GM18867 (cell line): ENCODE results near the gene GM2A.
"Not testable (repeated sequence)": the region's sequence is repeated elsewhere in the genome, so short reads cannot be mapped to it uniquely, and the experiment has no call there.

Experiments used
- ATAC-seq: cut with Tn5 transposase; IDR thresholded peaks from one replicate; pipeline ENCODE4 v1.9.1; 2021; ENCODE audit warnings: mild to moderate bottlenecking, moderate library complexity; ENCODE audit not compliant: unreplicated experiment

The GM2A gene

GRCh38 chr5:151284392-151284967 is 31.5 kb downstream of the GM2A start:
- no peak for ATAC-seq

- no peak for ATAC-seq
Observed at GRCh38 chr5:151285683-151286082, 32.7 kb downstream of the GM2A start.

DNA sequence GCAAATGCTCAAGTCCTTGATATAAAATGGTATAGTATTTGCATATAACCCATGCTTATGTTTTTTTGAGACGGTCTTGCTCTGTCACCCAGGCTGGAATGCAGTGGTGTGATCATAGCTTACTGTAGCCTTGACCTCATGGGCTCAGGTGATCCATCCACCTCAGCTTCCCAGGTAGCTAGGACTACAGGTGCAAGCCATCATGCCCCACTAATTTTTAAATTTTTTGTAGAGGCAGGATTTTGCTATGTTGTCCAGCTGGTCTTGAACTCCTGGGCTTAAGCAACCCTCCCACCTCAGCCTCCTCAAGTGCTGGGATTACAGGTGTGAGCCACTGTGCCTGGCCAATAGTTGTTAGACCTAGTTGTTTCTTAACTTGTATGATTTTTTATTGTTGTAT is 33.3 kb downstream of the GM2A start:
- no peak for ATAC-seq

DNA sequence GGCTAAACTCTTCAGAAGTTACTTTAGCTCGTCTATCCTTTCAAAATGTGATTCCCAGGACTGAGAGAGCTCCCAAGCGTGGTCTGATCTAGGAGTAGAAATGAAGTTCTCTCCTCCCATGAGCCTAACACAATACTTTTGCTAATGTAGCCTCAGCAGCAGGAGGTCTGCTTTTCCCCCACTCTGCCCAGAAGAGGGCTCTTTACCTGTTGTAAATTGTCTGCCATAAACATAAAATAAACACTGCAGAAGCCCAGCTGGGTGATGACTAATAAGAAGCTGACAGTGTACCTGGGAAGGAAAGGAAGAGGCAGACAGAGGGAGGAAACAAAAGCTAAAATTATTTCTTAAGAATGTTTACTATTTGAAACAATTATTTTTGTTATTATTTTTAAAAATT is 35.2 kb downstream of the GM2A start:
- peak; percentile 56 for ATAC-seq

- ATAC-seq, result no peak
Observed at GRCh38 chr5:151293624-151294023, 40.6 kb downstream of the GM2A start.

- ATAC-seq, result no peak
Observed at GRCh38 chr5:151295138-151295537, 42.2 kb downstream of the GM2A start.

GRCh38 chr5:151295791-151296477 is 42.9 kb downstream of the GM2A start:
- no peak for ATAC-seq

- no peak for ATAC-seq
Observed at GRCh38 chr5:151296478-151296830, 43.5 kb downstream of the GM2A start.

DNA sequence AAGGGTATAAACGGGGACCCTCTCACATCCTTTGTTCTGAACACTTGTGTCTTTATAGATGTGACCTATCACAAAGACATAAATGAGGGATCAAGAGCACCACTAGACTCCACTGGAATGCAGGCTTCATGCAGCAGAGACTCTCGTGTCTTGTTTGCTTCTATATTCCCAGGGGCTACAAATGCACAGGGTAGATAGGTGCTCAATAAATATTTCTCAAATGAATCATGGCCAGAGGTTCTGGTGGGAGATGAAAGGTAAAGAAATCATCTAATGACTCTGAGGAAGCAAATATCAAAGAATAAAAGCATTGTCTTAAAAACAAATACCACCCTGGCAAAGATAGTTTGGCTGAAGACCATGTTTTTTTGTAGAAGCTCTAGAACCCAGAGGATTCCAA is 44.0 kb downstream of the GM2A start:
- no peak for ATAC-seq

DNA sequence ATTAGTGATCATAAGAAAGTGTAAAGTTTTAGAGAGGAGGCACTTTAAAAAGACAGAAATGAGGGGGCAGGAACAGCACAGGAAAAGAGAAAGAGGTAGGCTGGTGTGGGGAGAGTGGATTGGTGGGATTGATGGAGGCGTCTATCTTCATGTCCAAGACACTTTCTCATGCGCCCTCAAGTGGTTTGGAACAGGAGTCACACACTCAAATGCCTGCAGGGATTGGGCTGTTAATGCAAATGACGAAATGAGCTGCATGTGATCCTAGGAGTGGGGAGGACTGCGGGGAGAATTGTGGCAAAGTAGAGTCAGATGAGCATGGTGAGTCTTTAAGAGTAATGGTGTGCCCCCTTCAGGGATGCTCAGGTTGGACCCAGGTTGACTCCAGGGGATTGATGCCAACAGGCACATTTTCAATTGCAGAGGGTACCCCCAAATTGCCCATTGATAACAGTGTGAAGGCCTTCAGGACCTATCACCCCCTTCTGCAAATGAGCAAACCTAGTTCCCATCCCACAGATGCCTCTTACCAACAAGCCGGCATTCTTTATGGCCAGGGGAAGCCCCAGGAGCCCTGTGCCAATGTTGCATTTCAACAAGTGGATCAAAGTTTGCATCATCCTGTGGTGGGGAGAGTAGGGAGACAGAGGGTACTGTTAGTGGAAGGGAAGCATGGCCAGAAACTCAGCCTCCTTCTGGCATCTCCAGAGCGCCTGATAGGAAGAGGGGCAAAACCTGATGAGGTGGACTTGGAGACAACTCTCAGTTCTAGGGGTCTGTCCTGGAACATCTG is 45.3 kb downstream of the GM2A start:
- no peak for ATAC-seq

- ATAC-seq, result no peak
Observed at GRCh38 chr5:151303666-151304065, 50.7 kb downstream of the GM2A start, which contains the start of gene SLC36A3. SLC36A3 (minus strand) TSS chr5:151303766; CDS start chr5:151303354, 412 bp downstream.

DNA sequence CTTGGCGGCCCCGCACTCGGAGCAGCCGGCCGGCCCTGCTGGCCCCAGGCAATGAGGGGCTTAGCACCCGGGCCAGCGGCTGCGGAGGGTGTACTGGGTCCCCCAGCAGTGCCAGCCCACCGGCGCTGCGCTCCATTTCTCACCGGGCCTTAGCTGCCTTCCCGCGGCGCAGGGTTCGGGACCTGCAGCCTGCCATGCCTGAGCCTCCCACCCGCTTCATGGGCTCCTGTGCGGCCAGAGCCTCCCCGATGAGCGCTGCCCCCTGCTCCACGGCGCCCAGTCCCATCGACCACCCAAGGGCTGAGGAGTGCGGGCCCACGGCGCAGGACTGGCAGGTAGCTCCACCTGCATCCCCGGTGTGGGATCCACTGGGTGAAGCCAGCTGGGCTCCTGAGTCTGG is 56.3 kb downstream of the GM2A start:
- not testable (repeated sequence) for ATAC-seq

DNA sequence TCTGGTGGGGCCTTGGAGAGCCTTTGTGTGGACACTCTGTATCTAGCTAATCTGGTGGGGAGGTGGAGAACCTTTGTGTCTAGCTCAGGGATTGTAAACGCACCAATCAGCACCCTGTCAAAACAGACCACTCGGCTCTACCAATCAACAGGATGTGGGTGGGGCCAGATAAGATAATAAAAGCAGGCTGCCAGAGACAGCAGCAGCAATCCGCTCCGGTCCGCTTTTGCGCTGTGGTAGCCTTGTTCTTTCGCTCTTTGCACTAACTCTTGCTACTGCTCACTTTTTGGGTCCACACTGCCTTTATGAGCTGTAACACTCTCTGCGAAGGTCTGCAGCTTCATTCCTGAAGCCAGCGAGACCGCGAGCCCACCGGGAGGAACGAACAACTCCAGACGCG is 56.8 kb downstream of the GM2A start:
- ATAC-seq, result not testable (repeated sequence)

GRCh38 chr5:151310932-151311331 is 57.9 kb downstream of the GM2A start:
- no peak for ATAC-seq

GRCh38 chr5:151312756-151313324 is 59.9 kb downstream of the GM2A start:
- no peak for ATAC-seq

- no peak for ATAC-seq
Observed at GRCh38 chr5:151313357-151313756, 60.4 kb downstream of the GM2A start.

DNA sequence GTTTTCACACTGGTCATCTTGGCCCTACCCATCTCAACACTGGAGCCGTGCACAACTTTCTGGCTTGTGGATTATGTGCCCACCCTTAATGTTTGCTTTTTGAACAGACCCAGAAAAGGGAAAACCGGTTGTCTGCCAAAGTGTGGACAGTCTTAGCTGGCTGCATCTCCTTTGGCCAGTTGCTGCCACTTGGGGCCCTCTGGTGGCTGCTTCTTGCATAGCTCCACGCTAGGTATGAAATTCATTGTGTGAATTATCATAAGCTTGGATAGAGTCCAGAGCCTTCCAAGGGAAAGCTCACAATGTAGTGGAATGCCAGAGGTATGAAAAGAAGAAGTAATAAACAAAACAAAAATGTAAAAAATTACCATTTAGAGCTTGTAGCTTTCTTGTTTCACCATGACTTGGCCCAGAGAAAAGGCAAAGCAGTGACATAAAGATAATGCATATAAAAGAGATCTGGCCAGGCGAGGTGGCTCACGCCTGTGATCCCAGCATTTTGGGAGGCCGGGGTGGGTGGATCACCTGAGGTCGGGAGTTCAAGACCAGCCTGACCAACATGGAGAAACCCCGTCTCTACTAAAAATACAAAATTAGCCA is 63.1 kb downstream of the GM2A start:
- peak; percentile 88 for ATAC-seq

DNA sequence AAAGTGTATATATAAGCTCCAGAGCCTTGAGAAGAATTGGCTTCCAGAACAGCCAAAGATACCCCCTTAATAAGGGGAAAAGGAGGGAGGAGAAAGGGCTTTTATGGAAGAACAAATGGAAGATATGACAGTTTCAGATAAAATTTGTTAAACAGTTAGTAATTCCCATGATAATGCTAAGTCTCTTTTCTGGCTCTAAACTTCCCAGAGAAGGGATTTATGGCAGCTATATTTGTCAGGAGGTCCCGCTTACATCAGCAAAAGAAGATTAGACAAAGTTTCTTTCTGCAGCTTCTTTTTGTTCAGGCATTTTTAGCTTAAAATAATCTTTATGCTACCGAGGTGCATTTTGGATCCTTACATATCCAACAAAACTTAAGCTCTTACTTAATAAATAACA is 64.9 kb downstream of the GM2A start:
- no peak for ATAC-seq

- ATAC-seq, result peak; percentile 69
Observed at GRCh38 chr5:151318850-151319732, 66.1 kb downstream of the GM2A start.
